Right ventricle myocardium inferior (tissue), 1 donor: ENCODE data around the gene TRIL. TPM values are rescaled to one million over a fixed set of nuclear protein-coding genes. Genes with fewer than 3 reads are reported as not detected.

Source experiments
- ATAC-seq: fragments of 200-7000 bp; cut with Tn5 transposase; one replicate; pipeline ENCODE4 v1.9.1; 2020; ENCODE audit warnings: mild to moderate bottlenecking, moderate library complexity
- DNase-seq: peaks from one replicate; pipeline ENCODE4 v3.0.0; 2021; ENCODE audit errors: missing footprints
- intact Hi-C: fragments of 100-400 bp; cut with DNase I; formaldehyde crosslinking; loops from one replicate; pipeline ENCODE4 v1.11.0; 2022
- total RNA-seq: library from RNA; stranded (reverse); fragmentation: NEBNext Ultra II Directional; extraction: Animal tissue kit (Norgen Biotek cat#: 25700); gene quantifications from one replicate; pipeline ENCODE4 v1.2.1, GENCODE V29; 2021
- donor health status: DM: no; HTN: yes; CAD: no; lungs with severe emphysema.

The TRIL gene
- total RNA-seq, 1 donor from 2014 or later, result 2.3 TPM

DNA sequence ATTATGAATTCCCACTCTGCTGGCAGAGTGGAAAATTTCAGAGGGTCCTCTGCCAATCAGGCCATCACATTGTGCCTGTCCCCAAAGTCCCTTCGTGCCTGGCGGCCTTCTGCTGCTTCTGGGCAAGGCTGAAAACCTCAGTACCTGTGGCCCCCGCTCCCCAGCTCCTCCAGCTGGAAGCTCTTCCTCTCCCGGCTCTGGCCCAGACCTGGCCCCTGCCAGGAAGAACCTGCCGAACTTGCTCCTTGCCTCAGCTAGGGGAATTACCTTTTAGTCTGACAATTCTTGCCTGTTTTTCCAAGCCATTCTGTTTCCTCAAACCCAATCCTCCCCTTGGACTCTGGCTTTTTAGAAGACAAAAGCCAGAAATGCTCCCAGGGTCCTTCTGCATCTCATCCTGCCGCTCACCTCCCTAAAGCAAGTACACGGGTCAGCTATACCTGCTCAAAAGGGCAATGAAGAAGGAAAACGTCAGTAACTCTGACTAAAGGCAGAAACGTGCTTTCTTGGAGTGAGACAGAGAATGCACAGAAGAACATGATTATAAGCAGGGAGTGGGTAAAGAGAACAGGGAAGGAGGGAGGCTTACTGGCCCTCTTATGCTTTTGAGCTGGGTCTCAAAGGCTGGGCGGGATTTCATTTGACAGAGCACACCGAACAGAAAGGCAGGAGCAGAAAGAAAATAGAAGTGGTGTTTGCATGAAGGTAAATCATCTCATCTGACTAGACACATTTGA is 28.1 kb upstream of the TRIL start:
- no peak for ATAC-seq
- intact Hi-C loops, result no loop called here
- DNase-seq, result no peak

DNA sequence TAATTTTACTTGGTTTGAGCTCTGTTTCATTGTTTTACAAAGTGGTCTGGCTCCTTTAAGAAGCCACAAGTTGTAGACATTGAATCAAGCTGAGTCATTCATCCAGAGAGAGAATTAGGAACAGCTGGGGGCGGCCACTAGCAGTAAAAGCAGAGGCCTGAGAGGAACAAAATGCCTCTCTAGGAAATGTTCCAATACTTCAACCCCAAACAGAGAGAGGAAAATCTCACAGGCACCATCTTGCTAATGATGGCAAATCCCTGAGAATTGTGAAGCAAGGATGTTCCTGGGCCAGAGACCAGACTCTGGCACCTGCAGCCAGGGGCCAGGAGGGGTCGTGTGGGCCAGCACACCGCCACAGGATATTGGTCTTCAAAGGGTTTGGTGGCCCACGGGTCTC is 26.5 kb upstream of the TRIL start:
- intact Hi-C loops, result no loop called here
- ATAC-seq (peak; percentile 32), DNase-seq (peak; percentile 72)

DNA sequence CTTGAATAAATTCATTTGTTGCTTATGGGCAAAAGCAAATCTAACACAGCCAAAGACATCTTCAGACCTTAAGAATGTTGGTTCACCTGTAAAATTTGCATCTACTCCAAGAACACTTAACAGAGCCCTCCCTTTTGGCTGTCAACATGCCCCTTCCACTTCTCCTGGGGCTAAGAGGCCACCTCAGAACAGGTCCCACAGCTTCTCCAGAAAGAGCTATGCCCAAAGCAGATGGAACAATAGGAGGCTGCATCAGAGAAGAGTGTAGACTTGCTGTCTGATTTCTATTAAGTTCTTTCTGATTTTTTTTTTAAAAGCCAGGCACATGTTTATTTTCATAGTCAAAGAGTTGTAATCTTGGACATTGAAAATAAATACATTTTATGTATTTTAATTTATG is 26.1 kb upstream of the TRIL start:
- intact Hi-C loops, result no loop called here
- no peak for ATAC-seq
- DNase-seq, result no peak

GRCh38 chr7:28983396-28984190 is 25.5 kb upstream of the TRIL start:
- intact Hi-C loops, result no loop called here
- DNase-seq, result no peak
- ATAC-seq, result no peak

GRCh38 chr7:28981161-28981465 is 23.0 kb upstream of the TRIL start:
- no peak for DNase-seq
- no peak for ATAC-seq
- intact Hi-C loops, result no loop called here

- DNase-seq (no peak), ATAC-seq (peak; percentile 58)
Measured at GRCh38 chr7:28980451-28981160, 22.5 kb upstream of the TRIL start.

GRCh38 chr7:28979776-28980175 is 21.6 kb upstream of the TRIL start:
- DNase-seq (peak; percentile 75), ATAC-seq (peak; percentile 88)
- intact Hi-C loops, result no loop called here

More at GRCh38 chr7:28980451-28981160, 22.5 kb upstream of the TRIL start:
- intact Hi-C loops, result no loop called here

GRCh38 chr7:28977881-28978280 is 19.8 kb upstream of the TRIL start:
- intact Hi-C loops, result no loop called here
- no peak for DNase-seq
- ATAC-seq, result no peak

GRCh38 chr7:28976022-28976421 is 17.9 kb upstream of the TRIL start:
- intact Hi-C loops, result no loop called here
- no peak for DNase-seq
- peak; percentile 29 for ATAC-seq

DNA sequence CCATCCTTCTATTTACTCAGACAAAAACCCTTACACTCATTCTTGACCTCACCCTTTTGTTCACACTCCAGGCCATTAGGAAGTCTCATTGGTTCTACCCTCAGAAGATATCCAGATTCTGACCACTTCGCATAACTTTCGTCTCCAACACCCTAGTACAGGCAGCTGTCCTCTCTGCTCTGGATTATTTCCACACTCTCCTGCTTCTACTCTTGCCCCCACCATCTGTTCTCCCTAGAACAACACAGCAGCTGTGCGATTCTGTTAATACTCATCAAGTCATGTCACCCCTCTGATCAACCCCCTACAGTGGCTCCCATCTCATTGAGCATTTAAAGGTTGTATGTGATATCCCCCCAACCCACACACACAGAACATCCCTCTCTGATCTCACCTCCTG is 15.5 kb upstream of the TRIL start:
- ATAC-seq (no peak), DNase-seq (no peak)
- intact Hi-C loops, result no loop called here

DNA sequence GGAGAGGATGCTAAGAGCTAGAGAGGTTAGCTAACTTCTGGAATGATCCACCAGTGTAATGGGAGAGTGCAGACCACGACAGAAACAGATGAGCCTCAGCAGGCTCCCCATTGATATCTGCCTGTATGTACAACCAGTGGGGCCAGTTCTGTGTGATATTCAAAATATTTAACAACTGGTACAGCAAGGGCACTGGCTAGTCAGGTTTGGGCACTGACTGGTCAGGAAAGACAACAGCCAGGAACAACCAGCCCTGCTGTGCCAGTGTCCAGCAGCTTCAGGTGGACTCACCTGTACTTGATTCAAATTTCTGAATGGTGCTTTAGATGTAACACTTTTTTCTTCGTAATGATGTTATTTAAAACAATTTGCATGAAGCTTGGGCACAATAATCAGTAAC is 5.9 kb upstream of the TRIL start:
- ATAC-seq (no peak), DNase-seq (no peak)
- intact Hi-C loops, result loop anchor here (5.0 kb wide), 1 partner anchor 33 kb away; no protein-coding TSS in a partner anchor

GRCh38 chr7:28961972-28962371 is 3.8 kb upstream of the TRIL start:
- intact Hi-C loops, result loop anchor here (5.0 kb wide), 1 partner anchor 35 kb away; no protein-coding TSS in a partner anchor
- DNase-seq (peak; percentile 39), ATAC-seq (no peak)

DNA sequence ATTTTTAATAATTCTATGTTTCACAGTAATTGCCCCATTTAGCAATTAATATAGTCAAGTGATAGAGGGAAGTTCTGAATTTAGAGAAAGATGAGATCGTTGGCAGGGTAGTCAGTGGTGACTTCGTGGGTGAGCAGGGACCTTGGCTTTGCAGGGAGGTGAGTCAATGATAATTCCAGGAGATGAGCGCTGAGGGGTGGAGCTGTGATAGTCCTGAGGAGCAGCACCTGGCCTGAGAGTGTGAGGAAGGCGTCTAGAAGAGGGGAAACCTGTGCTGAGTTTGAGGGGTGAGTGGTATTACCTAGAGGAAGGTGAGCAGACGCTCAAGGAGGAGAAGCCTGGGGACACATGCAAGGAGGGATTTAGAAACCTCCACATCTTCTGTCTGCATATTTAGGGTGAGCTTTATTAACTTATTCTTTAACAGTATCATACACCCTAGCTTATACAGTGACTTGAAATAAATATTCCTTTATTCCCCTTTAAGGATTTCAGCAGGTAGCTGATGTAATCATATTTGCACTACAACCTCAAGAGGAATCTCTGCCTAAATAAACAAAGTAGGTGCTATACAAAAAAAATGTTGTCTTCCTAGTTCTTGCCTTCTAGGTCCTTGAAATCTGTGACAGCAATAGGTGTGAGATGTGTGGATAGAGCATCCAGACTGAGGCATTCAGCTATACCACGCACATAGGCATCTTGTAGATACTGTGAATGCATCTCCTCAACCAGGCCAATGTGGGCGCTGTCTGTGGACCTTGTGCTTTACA is 2.1 kb upstream of the TRIL start:
- DNase-seq (peak; percentile 43), ATAC-seq (no peak)
- intact Hi-C loops, result loop anchor here (5.0 kb wide), 1 partner anchor 37 kb away; no protein-coding TSS in a partner anchor

DNA sequence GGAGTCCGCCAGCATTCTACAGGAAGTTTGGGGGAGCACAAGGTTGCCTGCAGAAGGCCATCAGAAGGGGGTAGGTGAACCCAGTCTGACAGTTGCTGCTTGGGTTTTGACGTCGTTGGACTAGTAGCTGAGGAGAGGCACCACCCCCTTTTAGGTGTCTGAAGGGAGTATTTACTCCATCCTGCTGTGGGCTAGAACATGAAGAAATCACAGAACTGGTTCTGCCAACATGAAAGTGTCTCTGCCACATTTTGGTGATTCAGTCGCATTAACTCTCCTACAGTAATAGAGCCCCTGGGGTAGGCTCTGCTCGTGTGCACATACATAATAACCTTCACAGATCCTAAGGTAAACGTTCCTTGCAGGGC is 834 bp upstream of the TRIL start:
- DNase-seq (no peak), ATAC-seq (no peak)
- intact Hi-C loops, result loop anchor here (5.0 kb wide), 2 partner anchors 58 to 78 kb away; no protein-coding TSS in a partner anchor

- ATAC-seq (peak; percentile 26), DNase-seq (peak; percentile 62)
- intact Hi-C loops, result loop anchor here (1.0 to 5.0 kb wide), 4 partner anchors 35 to 145 kb away; no protein-coding TSS in a partner anchor
Measured at GRCh38 chr7:28957751-28958234, 337 bp downstream of the TRIL start.

GRCh38 chr7:28957064-28957750 is 923 bp downstream of the TRIL start:
- intact Hi-C loops, result loop anchor here (1.0 to 5.0 kb wide), 4 partner anchors 34 to 145 kb away; no protein-coding TSS in a partner anchor
- peak; percentile 68 for DNase-seq
- ATAC-seq, result peak; percentile 26

GRCh38 chr7:28956608-28957063 is 1.5 kb downstream of the TRIL start:
- ATAC-seq, result peak; percentile 77
- intact Hi-C loops, result loop anchor here (1.0 to 5.0 kb wide), 4 partner anchors 34 to 146 kb away; no protein-coding TSS in a partner anchor
- DNase-seq, result peak; percentile 77
